Activated CD4-positive, alpha-beta memory T cell treated with anti-CD3 and anti-CD28 coated beads, Interleukin-2, amount 10 ng/mL, durations not matched to agents 7 days and 5 days (primary cell): ENCODE results near the gene CDHR4. TPM values are rescaled to one million over a fixed set of nuclear protein-coding genes. Genes with fewer than 3 reads are reported as not detected.
"Not testable (repeated sequence)": the region's sequence is repeated elsewhere in the genome, so short reads cannot be mapped to it uniquely, and the experiment has no call there.

Experiments
- CTCF ChIA-PET: fragments of 350-600 bp; sonication (Branson Sonifier 250); formaldehyde crosslinking; loops from one replicate; lab custom pipeline; 2021; ENCODE audit warnings: antibody characterized with exemption, inconsistent platforms; lab: Charles Lee
- POLR2A ChIA-PET: fragments of 350-600 bp; sonication (Branson Sonifier 250); formaldehyde crosslinking; loops from one replicate; lab custom pipeline; 2021; ENCODE audit warnings: antibody characterized with exemption; lab: Charles Lee
- DNase-seq: peaks from one replicate; pipeline ENCODE4 v3.0.0-alpha.2; 2020
- H3K27ac Mint-ChIP-seq: one replicate; pipeline ENCODE4 v1.8.0; 2021; ENCODE audit warnings: mild to moderate bottlenecking, mixed read lengths
- H3K27me3 Mint-ChIP-seq: one replicate; pipeline ENCODE4 v1.8.0; 2021; ENCODE audit warnings: mixed read lengths
- H3K36me3 Mint-ChIP-seq: one replicate; pipeline ENCODE4 v1.8.0; 2021; ENCODE audit warnings: low read depth, mixed read lengths
- H3K4me1 Mint-ChIP-seq: one replicate; pipeline ENCODE4 v1.8.0; 2021; ENCODE audit warnings: mixed read lengths
- H3K4me3 Mint-ChIP-seq: one replicate; pipeline ENCODE4 v1.8.0; 2021; ENCODE audit warnings: mild to moderate bottlenecking, mixed read lengths
- H3K9me3 Mint-ChIP-seq: one replicate; pipeline ENCODE4 v1.8.0; 2021; ENCODE audit warnings: mixed read lengths
- total RNA-seq, 2 experiments: library from RNA; stranded (reverse); gene quantifications; one replicate each; pipeline ENCODE4 v1.2.3, GENCODE V29; 2021

The CDHR4 gene
- total RNA-seq, 2 experiments from 2014 or later, result not detected

- Mint-ChIP-seq H3K36me3 (peaks cover 15% of the 10 kb centered on the region), H3K4me1 (peaks cover 6% of the 10 kb centered on the region), H3K4me3 (no peak overlapping the region), H3K9me3 (no peaks in the 10 kb centered on the region), H3K27me3 (no peaks in the 10 kb centered on the region), H3K27ac (no peak overlapping the region)
- ChIA-PET CTCF (interaction anchor here (1.0 kb wide), 1 partner anchor 68 kb away, joined by 3 read pairs; no protein-coding TSS in a partner anchor), POLR2A (no interaction called here)
- DNase-seq, result no peak
Observed at GRCh38 chr3:49771340-49771938, 28.2 kb downstream of the CDHR4 start.

DNA sequence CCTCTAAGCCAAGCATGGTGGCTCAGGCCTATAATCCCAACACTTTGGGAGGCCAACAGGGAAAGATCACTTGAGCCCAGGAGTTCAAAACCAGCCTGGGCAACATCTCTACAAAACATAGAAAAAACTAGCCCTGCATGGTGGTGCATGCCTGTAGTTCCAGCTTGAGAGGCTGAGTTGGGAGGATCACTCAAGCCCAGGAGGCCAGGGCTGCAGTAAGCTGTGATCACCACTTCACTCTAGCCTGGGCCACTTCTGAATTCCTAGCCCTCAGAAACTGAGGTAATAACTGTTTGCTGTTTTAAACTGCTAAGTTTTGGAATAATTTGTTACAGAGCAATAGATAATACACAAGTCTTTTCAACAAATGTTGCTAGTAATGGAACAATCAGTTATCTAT lies 29.7 kb downstream of the CDHR4 start:
- POLR2A ChIA-PET, result interaction anchor here (0.8 kb wide), 1 partner anchor 120 kb away, joined by 3 read pairs; no protein-coding TSS in a partner anchor

GRCh38 chr3:49769286-49769915 lies 30.3 kb downstream of the CDHR4 start:
- H3K27ac Mint-ChIP-seq, result no peak overlapping the region
- CTCF ChIA-PET, result interaction anchor here (1.4 to 1.8 kb wide), 2 partner anchors 11 to 70 kb away, joined by 4 read pairs; no protein-coding TSS in a partner anchor
- no peak overlapping the region for H3K4me3 Mint-ChIP-seq
- DNase-seq, result no peak
- POLR2A ChIA-PET, result no interaction called here
- peaks cover 10% of the 10 kb centered on the region for H3K4me1 Mint-ChIP-seq
- H3K9me3 Mint-ChIP-seq, result no peaks in the 10 kb centered on the region
- no peaks in the 10 kb centered on the region for H3K27me3 Mint-ChIP-seq
- peaks cover 19% of the 10 kb centered on the region for H3K36me3 Mint-ChIP-seq

More for the DNA sequence above, 29.7 kb downstream of the CDHR4 start:
- Mint-ChIP-seq H3K4me1 (peaks cover 7% of the 10 kb centered on the region), H3K9me3 (no peaks in the 10 kb centered on the region), H3K36me3 (peaks cover 16% of the 10 kb centered on the region), H3K27ac (no peak overlapping the region), H3K27me3 (no peaks in the 10 kb centered on the region), H3K4me3 (no peak overlapping the region)
- CTCF ChIA-PET, result interaction anchor here (1.4 to 1.8 kb wide), 2 partner anchors 12 to 69 kb away, joined by 4 read pairs; no protein-coding TSS in a partner anchor
- DNase-seq, result no peak

DNA sequence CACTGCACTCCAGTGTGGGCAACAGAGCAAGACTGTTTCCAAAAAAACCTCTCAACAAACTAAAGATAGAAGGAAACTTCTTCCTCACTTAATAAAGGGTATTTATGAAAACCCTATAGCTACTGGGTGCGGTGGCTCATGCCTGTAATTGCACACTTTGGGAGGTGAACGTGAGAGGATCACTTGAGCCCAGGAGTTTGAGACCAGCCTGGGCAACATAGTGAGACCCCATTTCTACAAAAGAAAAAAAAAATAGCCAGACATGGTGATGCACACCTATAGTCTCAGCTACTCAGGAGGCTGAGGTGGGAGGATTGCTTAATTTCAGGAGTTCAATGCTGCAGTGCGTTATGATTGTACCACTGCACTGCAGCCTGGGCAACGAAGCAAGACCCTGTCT lies 35.7 kb downstream of the CDHR4 start:
- ChIA-PET CTCF (no interaction called here), POLR2A (no interaction called here)
- H3K4me1 Mint-ChIP-seq, result peaks cover 5% of the 10 kb centered on the region
- H3K27me3 Mint-ChIP-seq, result no peaks in the 10 kb centered on the region
- H3K9me3 Mint-ChIP-seq, result no peaks in the 10 kb centered on the region
- H3K36me3 Mint-ChIP-seq, result peaks cover 5% of the 10 kb centered on the region
- DNase-seq, result no peak
- no peak overlapping the region for H3K27ac Mint-ChIP-seq
- no peak overlapping the region for H3K4me3 Mint-ChIP-seq

DNA sequence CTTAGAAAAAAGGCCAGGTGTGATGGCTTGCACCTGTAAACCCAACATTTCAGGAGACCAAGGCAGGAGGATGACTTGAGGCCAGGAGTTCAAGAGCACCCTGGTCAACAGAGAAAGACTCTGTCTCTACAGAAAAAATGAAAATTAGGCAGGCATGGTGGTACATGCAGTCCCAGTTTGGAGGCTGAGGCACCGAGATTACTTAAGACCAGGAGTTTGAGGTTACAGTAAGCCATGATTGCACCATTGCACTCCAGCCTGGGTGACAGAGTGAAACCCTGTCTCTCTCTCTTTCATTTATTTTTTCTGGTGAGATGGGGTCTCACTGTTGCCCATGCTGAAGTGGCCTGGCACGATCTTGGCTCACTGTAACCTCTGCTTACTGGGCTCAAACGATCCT lies 38.0 kb downstream of the CDHR4 start:
- H3K27ac Mint-ChIP-seq, result no peak overlapping the region
- DNase-seq, result no peak
- peaks cover 5% of the 10 kb centered on the region for H3K4me1 Mint-ChIP-seq
- H3K4me3 Mint-ChIP-seq, result no peak overlapping the region
- ChIA-PET POLR2A (no interaction called here), CTCF (no interaction called here)
- H3K9me3 Mint-ChIP-seq, result no peaks in the 10 kb centered on the region
- H3K36me3 Mint-ChIP-seq, result peaks cover 5% of the 10 kb centered on the region
- H3K27me3 Mint-ChIP-seq, result no peaks in the 10 kb centered on the region

GRCh38 chr3:49759226-49759625 lies 40.4 kb downstream of the CDHR4 start:
- no peak overlapping the region for H3K4me3 Mint-ChIP-seq
- H3K4me1 Mint-ChIP-seq, result peaks cover under 1% of the 10 kb centered on the region
- H3K36me3 Mint-ChIP-seq, result peaks cover 2% of the 10 kb centered on the region
- H3K9me3 Mint-ChIP-seq, result no peaks in the 10 kb centered on the region
- DNase-seq, result no peak
- ChIA-PET POLR2A (no interaction called here), CTCF (no interaction called here)
- no peaks in the 10 kb centered on the region for H3K27me3 Mint-ChIP-seq
- H3K27ac Mint-ChIP-seq, result no peak overlapping the region

DNA sequence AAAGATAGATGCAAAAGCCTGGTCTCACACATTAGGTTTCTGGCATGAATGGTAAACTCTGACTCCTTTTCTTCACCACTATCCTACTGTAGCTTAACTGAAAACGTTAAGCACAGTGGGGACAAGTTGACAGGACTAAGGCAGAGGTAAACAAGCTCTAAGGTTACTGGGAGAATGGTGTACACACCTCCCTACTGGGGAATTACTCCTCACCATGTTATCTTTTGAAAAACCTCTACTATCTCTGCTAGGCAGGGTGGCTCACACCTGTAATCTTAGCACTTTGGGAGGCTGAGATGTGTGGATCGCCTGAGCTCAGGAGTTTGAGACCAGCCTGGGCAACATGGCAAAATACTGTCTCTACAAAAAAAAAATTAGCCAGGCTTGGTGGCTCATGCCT lies 42.5 kb downstream of the CDHR4 start:
- peaks cover 2% of the 10 kb centered on the region for H3K4me1 Mint-ChIP-seq
- no peaks in the 10 kb centered on the region for H3K9me3 Mint-ChIP-seq
- no peak overlapping the region for H3K27ac Mint-ChIP-seq
- H3K27me3 Mint-ChIP-seq, result no peaks in the 10 kb centered on the region
- ChIA-PET CTCF (no interaction called here), POLR2A (interaction anchor here (0.8 kb wide), 1 partner anchor 29 kb away, joined by 3 read pairs; the partner anchor contains the start of gene IP6K1)
- peaks cover 5% of the 10 kb centered on the region for H3K36me3 Mint-ChIP-seq
- H3K4me3 Mint-ChIP-seq, result no peak overlapping the region
- no peak for DNase-seq

DNA sequence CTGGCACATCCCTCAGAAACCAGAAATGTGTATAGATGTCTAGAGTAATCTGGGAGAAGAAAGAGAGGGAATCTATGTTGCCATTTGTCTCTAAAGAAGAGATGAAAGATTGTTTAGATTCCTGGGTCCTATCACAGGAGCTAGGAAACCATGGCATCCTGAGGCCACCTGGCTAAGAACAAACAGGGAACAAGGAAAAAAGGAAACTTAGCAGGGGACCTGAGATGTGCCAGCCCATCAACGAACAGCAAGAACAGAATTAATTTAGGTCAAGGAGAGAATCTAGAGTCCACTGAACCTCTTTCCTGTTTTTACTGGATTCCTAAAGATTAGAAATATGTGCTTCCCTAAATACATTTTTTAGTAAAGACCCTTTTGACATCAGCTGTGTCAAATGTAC lies 43.6 kb downstream of the CDHR4 start:
- CTCF ChIA-PET, result interaction anchor here (1.4 kb wide), 1 partner anchor 216 kb away, joined by 3 read pairs; no protein-coding TSS in a partner anchor
- H3K36me3 Mint-ChIP-seq, result peaks cover 5% of the 10 kb centered on the region
- H3K27me3 Mint-ChIP-seq, result no peaks in the 10 kb centered on the region
- no peak overlapping the region for H3K27ac Mint-ChIP-seq
- no peak overlapping the region for H3K4me3 Mint-ChIP-seq
- DNase-seq, result no peak
- H3K4me1 Mint-ChIP-seq, result peaks cover 2% of the 10 kb centered on the region
- H3K9me3 Mint-ChIP-seq, result no peaks in the 10 kb centered on the region
- POLR2A ChIA-PET, result no interaction called here

GRCh38 chr3:49754536-49754935 lies 45.1 kb downstream of the CDHR4 start:
- H3K4me1 Mint-ChIP-seq, result peaks cover 2% of the 10 kb centered on the region
- peaks cover 7% of the 10 kb centered on the region for H3K36me3 Mint-ChIP-seq
- ChIA-PET POLR2A (interaction anchor here (0.6 kb wide), 1 partner anchor 363 kb away, joined by 4 read pairs; no protein-coding TSS in a partner anchor), CTCF (no interaction called here)
- no peak overlapping the region for H3K4me3 Mint-ChIP-seq
- H3K27ac Mint-ChIP-seq, result no peak overlapping the region
- no peaks in the 10 kb centered on the region for H3K27me3 Mint-ChIP-seq
- no peaks in the 10 kb centered on the region for H3K9me3 Mint-ChIP-seq
- DNase-seq, result no peak

- no peak overlapping the region for H3K4me3 Mint-ChIP-seq
- ChIA-PET POLR2A (no interaction called here), CTCF (no interaction called here)
- H3K4me1 Mint-ChIP-seq, result peaks cover 2% of the 10 kb centered on the region
- DNase-seq, result no peak
- H3K9me3 Mint-ChIP-seq, result no peaks in the 10 kb centered on the region
- H3K36me3 Mint-ChIP-seq, result peaks cover 18% of the 10 kb centered on the region
- no peak overlapping the region for H3K27ac Mint-ChIP-seq
- no peaks in the 10 kb centered on the region for H3K27me3 Mint-ChIP-seq
Observed at GRCh38 chr3:49751501-49751900, 48.2 kb downstream of the CDHR4 start.

DNA sequence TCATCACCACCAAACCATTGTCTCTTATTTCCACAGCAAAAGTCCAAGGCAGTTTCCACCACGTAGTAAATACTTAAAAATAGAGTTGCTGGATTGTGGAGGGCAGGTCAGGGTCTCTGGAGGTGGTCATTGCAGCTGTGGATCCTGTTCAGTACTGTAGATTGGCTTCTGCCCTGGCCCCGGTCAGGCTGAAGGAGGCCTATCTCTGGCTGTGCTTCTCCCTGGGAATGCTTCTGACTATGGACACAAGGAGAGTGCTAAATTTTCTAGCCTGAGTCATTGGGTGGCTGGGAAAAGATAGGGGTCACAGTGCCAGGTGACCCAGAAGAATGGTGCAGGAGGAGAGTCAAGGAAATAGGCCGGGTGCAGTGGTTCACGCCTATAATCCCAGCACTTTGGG lies 49.6 kb downstream of the CDHR4 start:
- H3K9me3 Mint-ChIP-seq, result no peaks in the 10 kb centered on the region
- ChIA-PET CTCF (interaction anchor here (2.0 kb wide), 1 partner anchor 89 kb away, joined by 8 read pairs; no protein-coding TSS in a partner anchor), POLR2A (no interaction called here)
- DNase-seq, result no peak
- no peaks in the 10 kb centered on the region for H3K27me3 Mint-ChIP-seq
- H3K4me3 Mint-ChIP-seq, result no peak overlapping the region
- peaks cover 24% of the 10 kb centered on the region for H3K36me3 Mint-ChIP-seq
- H3K27ac Mint-ChIP-seq, result no peak overlapping the region
- peaks cover 2% of the 10 kb centered on the region for H3K4me1 Mint-ChIP-seq

DNA sequence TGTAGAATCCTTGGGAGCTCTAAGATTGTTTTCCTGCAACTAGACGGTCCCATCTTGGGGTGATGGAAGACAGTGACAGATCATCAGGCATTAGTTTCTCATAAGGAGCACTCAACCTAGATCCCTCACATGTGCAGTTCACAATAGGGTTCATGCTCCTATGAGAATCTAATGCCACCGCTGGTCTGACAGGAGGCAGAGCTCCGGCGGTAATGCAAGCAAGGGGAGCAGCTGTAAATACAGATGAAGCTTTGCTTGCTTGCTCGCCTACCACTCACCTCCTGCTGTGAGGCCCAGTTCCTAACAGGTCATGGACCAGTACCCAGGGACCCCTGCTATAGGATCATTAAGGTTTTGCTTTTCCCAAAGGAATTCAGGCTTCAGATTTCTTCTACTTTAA lies 50.8 kb downstream of the CDHR4 start:
- POLR2A ChIA-PET, H3K27ac Mint-ChIP-seq, H3K27me3 Mint-ChIP-seq, H3K4me1 Mint-ChIP-seq, H3K9me3 Mint-ChIP-seq, DNase-seq, H3K4me3 Mint-ChIP-seq: not testable (repeated sequence)
- CTCF ChIA-PET, result interaction anchor here (2.0 kb wide), 1 partner anchor 90 kb away, joined by 8 read pairs; no protein-coding TSS in a partner anchor
- H3K36me3 Mint-ChIP-seq, result peaks cover 26% of the 10 kb centered on the region

DNA sequence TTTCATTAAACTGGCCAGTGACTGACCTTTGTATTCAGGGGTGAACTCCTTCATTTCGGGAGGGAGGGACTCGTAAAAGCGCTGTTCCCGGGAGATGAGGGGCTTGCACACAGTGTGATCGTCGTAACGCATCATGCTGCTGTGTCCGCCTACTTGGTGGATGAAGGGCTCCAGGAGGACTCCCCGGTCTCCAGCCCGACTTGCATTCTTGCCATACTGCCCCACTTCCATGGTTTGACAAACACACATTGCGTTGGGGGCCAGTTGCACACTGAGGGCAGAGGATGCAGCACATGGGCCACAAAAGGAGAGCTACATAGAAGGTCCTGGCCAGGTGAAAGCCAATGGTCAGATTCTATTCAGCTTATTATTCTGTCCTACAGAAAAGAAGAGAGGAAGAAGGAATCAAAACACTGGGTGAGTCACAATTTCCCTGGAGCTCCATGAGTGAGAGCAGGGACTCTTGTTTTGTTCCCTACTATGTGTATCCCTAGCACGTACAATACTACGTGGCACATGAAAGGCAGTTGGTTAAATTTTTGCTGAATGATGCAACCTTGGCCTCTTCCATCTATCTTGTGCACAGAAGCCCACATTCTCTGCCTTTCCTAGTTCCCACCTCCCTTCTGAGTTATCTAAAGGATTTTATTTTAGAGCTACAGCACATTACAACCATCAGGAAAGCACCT lies 51.7 kb downstream of the CDHR4 start:
- no peak for DNase-seq
- Mint-ChIP-seq H3K36me3 (peaks cover 24% of the 10 kb centered on the region), H3K4me3 (no peak overlapping the region), H3K27me3 (no peaks in the 10 kb centered on the region), H3K9me3 (no peaks in the 10 kb centered on the region), H3K27ac (no peak overlapping the region), H3K4me1 (no peaks in the 10 kb centered on the region)
- ChIA-PET POLR2A (no interaction called here), CTCF (interaction anchor here (2.0 kb wide), 1 partner anchor 91 kb away, joined by 8 read pairs; no protein-coding TSS in a partner anchor)
